OCI-LY1 (cell line): Measurements from ENCODE around the gene PRPF4.

Source experiments
- H2AFZ ChIP-seq: fragments of 200-600 bp; sonication (generic), shearing (Covaris generic); 2 replicates; pipeline ENCODE4 v1.6.0; 2014; ENCODE audit warnings: antibody characterized with exemption, mild to moderate bottlenecking, low read length
- H3F3A ChIP-seq: fragments of 200-600 bp; sonication (generic), shearing (Covaris generic); 2 replicates; pipeline ENCODE4 v1.6.0; 2014; ENCODE audit warnings: mild to moderate bottlenecking, antibody characterized with exemption, low read length, moderate library complexity; ENCODE audit not compliant: insufficient read depth
- H3K27ac ChIP-seq: fragments of 200-600 bp; sonication (generic); 2 replicates; pipeline ENCODE4 v1.5.1; 2014; ENCODE audit warnings: low read length, mixed run types, mild to moderate bottlenecking, low read depth; ENCODE audit not compliant: poor library complexity, severe bottlenecking
- H3K27me3 ChIP-seq: fragments of 200-600 bp; sonication (generic); 2 replicates; pipeline ENCODE4 v1.6.0; 2014; ENCODE audit warnings: antibody characterized with exemption, mild to moderate bottlenecking, low read length, moderate library complexity; ENCODE audit not compliant: insufficient read depth
- H3K36me3 ChIP-seq: fragments of 200-600 bp; sonication (generic); 2 replicates; pipeline ENCODE4 v1.6.1; 2014; ENCODE audit warnings: mild to moderate bottlenecking, antibody characterized with exemption, low read length, moderate library complexity, mixed read lengths; ENCODE audit not compliant: insufficient read depth
- H3K4me1 ChIP-seq: fragments of 200-600 bp; sonication (generic); 2 replicates; pipeline ENCODE4 v1.5.1; 2014; ENCODE audit warnings: mild to moderate bottlenecking, low read length, moderate library complexity; ENCODE audit not compliant: insufficient read depth, severe bottlenecking
- H3K4me2 ChIP-seq: fragments of 200-600 bp; sonication (generic), shearing (Covaris generic); 2 replicates; pipeline ENCODE4 v1.6.1; 2014; ENCODE audit warnings: low read length
- H3K4me3 ChIP-seq: fragments of 200-600 bp; sonication (generic); 2 replicates; pipeline ENCODE4 v1.5.1; 2014; ENCODE audit warnings: low read length, low read depth, mild to moderate bottlenecking, mixed read lengths; ENCODE audit not compliant: poor library complexity, severe bottlenecking
- H3K79me2 ChIP-seq: fragments of 200-600 bp; shearing (Covaris generic); 2 replicates; pipeline ENCODE4 v1.6.1; 2016; ENCODE audit warnings: mixed run types, low read length, mixed read lengths; ENCODE audit not compliant: insufficient read depth
- H3K9ac ChIP-seq: fragments of 200-600 bp; sonication (generic), shearing (Covaris generic); 2 replicates; pipeline ENCODE4 v1.6.1; 2014; ENCODE audit warnings: mild to moderate bottlenecking, low read length, mixed read lengths
- H3K9me2 ChIP-seq: fragments of 200-600 bp; sonication (generic), shearing (Covaris generic); 2 replicates; pipeline ENCODE4 v1.6.1; 2014; ENCODE audit warnings: low read depth, mild to moderate bottlenecking, low read length, mixed read lengths
- H3K9me3 ChIP-seq: fragments of 200-600 bp; shearing (Covaris generic); 2 replicates; pipeline ENCODE4 v1.6.1; 2014; ENCODE audit warnings: low read length, mixed read lengths
- H4K20me1 ChIP-seq: fragments of 200-600 bp; sonication (generic), shearing (Covaris generic); 2 replicates; pipeline ENCODE4 v1.6.0; 2016; ENCODE audit warnings: mild to moderate bottlenecking, low read length; ENCODE audit not compliant: insufficient read depth
- CTCF ChIP-seq: fragments of 200-600 bp; sonication (generic), shearing (Covaris generic); IDR thresholded peaks from 2 replicates; pipeline ENCODE4 v1.5.1; 2017; ENCODE audit warnings: mild to moderate bottlenecking, antibody characterized with exemption, low read length, moderate library complexity, mixed read lengths
- EZH2 ChIP-seq: fragments of 200-600 bp; sonication (generic), shearing (Covaris generic); IDR thresholded peaks from 2 replicates; pipeline ENCODE4 v1.8.0; 2017; ENCODE audit warnings: borderline replicate concordance, mixed run types, mild to moderate bottlenecking, antibody characterized with exemption, low read length, moderate library complexity, mixed read lengths

The PRPF4 gene

GRCh38 chr9:113238859-113239232 lies 36.6 kb upstream of the PRPF4 start:
- no peaks in the 10 kb centered on the region for H3K79me2 ChIP-seq
- H3K4me3 ChIP-seq, result no peak overlapping the region
- H3K4me1 ChIP-seq, result no peaks in the 10 kb centered on the region
- no peaks in the 10 kb centered on the region for H3K9me3 ChIP-seq
- TF ChIP-seq CTCF (no peak), EZH2 (no peak)
- H3K4me2 ChIP-seq, result no peak overlapping the region
- H3K27me3 ChIP-seq, result no peaks in the 10 kb centered on the region
- H3K27ac ChIP-seq, result no peak overlapping the region
- no peaks in the 10 kb centered on the region for H3K36me3 ChIP-seq
- no peak overlapping the region for H3K9ac ChIP-seq
- no peak overlapping the region for H2AFZ ChIP-seq
- no peaks in the 10 kb centered on the region for H4K20me1 ChIP-seq
- H3K9me2 ChIP-seq, result no peaks in the 10 kb centered on the region
- H3F3A ChIP-seq, result no peaks in the 10 kb centered on the region

DNA sequence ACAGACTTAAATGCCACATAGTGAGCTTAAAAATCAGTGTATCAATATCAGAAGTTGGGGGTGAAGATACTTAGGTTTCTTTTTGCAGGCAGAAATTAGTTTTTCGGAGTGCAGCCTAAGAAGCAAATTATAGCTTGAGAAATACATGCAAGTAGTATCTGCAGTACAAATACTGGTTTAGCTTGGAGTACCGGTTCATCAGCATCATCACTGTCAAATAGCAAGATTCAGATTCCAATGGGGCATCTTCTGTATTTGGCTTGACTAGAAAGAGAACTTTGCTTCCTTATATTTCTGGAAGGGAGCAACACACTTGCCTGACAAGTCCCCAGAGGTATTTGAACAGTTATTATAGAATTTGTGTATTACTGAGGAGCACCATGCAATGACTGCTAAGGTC lies 34.3 kb upstream of the PRPF4 start:
- no peaks in the 10 kb centered on the region for H3K36me3 ChIP-seq
- no peaks in the 10 kb centered on the region for H3K9me3 ChIP-seq
- H3K27ac ChIP-seq, result no peak overlapping the region
- H3K27me3 ChIP-seq, result no peaks in the 10 kb centered on the region
- no peaks in the 10 kb centered on the region for H3K9me2 ChIP-seq
- peaks cover 6% of the 10 kb centered on the region for H3K4me1 ChIP-seq
- H4K20me1 ChIP-seq, result no peaks in the 10 kb centered on the region
- H2AFZ ChIP-seq, result no peak overlapping the region
- H3F3A ChIP-seq, result no peaks in the 10 kb centered on the region
- TF ChIP-seq EZH2 (no peak), CTCF (no peak)
- H3K9ac ChIP-seq, result no peak overlapping the region
- H3K4me2 ChIP-seq, result no peak overlapping the region
- no peaks in the 10 kb centered on the region for H3K79me2 ChIP-seq
- no peak overlapping the region for H3K4me3 ChIP-seq

DNA sequence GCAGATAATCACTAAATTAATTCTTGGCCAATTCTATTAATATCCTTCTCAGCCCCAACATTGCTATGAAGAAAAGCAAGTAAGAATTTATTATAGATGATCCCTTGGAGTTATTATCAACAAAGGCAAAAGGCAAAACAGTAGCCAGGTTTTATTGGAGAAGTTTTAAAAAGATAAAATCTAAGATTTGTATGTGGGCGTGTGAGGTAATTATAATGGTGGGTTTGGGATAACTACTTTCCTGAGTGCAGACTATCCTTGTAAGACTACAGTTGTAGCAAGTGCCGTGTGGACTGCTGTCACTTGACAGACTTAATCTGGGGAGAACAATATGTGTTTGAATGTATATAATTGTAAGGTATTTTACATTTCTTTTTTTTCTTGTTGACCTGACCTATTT lies 30.9 kb upstream of the PRPF4 start:
- no peak for TF ChIP-seq CTCF
- no peak for TF ChIP-seq EZH2
- H3K4me1 ChIP-seq, result peaks cover 6% of the 10 kb centered on the region
- H3K9me2 ChIP-seq, result no peaks in the 10 kb centered on the region
- H3K4me2 ChIP-seq, result no peak overlapping the region
- H3K4me3 ChIP-seq, result no peak overlapping the region
- H4K20me1 ChIP-seq, result no peaks in the 10 kb centered on the region
- no peak overlapping the region for H3K9ac ChIP-seq
- H3K36me3 ChIP-seq, result no peaks in the 10 kb centered on the region
- H3K27ac ChIP-seq, result no peak overlapping the region
- H3F3A ChIP-seq, result no peaks in the 10 kb centered on the region
- H2AFZ ChIP-seq, result no peak overlapping the region
- H3K27me3 ChIP-seq, result no peaks in the 10 kb centered on the region
- H3K79me2 ChIP-seq, result no peaks in the 10 kb centered on the region
- H3K9me3 ChIP-seq, result no peaks in the 10 kb centered on the region
